Measurements from ENCODE around the gene ITIH4. TPM values are rescaled to one million over a fixed set of nuclear protein-coding genes. Genes with fewer than 3 reads are reported as not detected.

ITIH4 gene
- total and polyA plus RNA-seq, 2 of the 13 experiments (the other 11 are each of a cell fraction or from before 2014, with no cell fraction given), result 2.7 to 5.3 TPM

GRCh38 chr3:52819936-52820335 lies 10.5 kb downstream of the ITIH4 start:
- ATAC-seq (peak; percentile 49), FAIRE-seq (no peak), DNase-seq (ENCODE audit: low spot score) (no peak)
- Histone ChIP-seq H3K27me3 (ENCODE audit: control insufficient read depth in 1 of 2, insufficient read depth in 2 of 2, low read length in 2 of 2) (no peaks in the 10 kb centered on the region), H3K79me2 (ENCODE audit: insufficient read depth, low read length) (no peaks in the 10 kb centered on the region), H3K27ac (ENCODE audit: extremely low read length, insufficient read depth, low read length) (no peak overlapping the region), H4K20me1 (ENCODE audit: insufficient read depth, low read length) (no peaks in the 10 kb centered on the region), H3K4me3 (replicated peaks in 1 of 3; ENCODE audit: insufficient read depth in 1 of 3, low read depth in 2 of 3, low read length in 3 of 3) (no peak overlapping the region), H2AFZ (ENCODE audit: low read length) (no peak overlapping the region), H3K9me3 (ENCODE audit: low read length) (no peaks in the 10 kb centered on the region), H3K36me3 (replicated peaks in 1 of 2; ENCODE audit: control insufficient read depth in 1 of 2, insufficient read depth in 2 of 2, low read length in 2 of 2) (no peaks in the 10 kb centered on the region), H3K4me2 (ENCODE audit: low read depth, low read length) (no peak overlapping the region), H3K4me1 (ENCODE audit: insufficient read depth, low read length) (peaks cover 51% of the 10 kb centered on the region), H3K9ac (ENCODE audit: insufficient read depth, low read depth, low read length) (no peak overlapping the region)
- intact Hi-C loops (cut with micrococcal nuclease; ENCODE audit: unreplicated experiment) (loop anchor here (2.0 to 10.0 kb wide), 2 partner anchors 45 to 77 kb away; partner anchors contain the start of genes ITIH1 and NEK4), in situ Hi-C loops (cut with HindIII; ENCODE audit: extremely low pct_ligation_motif_present, low pct_unique_long_range_greater_than_20kb) (loop anchor here (5.0 kb wide), 1 partner anchor 73 kb away; no protein-coding TSS in a partner anchor)
- 71% methylated on average over 1 of the region's 2 CpGs for WGBS (ENCODE audit: low lambda C conversion rate)
- CTCF ChIA-PET (ENCODE audit: low intra/inter-chr PET ratio, low total read pairs), result interaction anchor here (1.7 kb wide), 1 partner anchor 77 kb away, joined by 13 read pairs; no protein-coding TSS in a partner anchor
- POLR2A ChIA-PET, result interaction anchor here (1.3 to 1.8 kb wide), 3 partner anchors 11 to 115 kb away, joined by 5 to 7 read pairs (median 7); partner anchors contain the start of genes GLT8D1 and SPCS1
- no TSS peak for BruUV-seq (replicated peaks)
- TF ChIP-seq SNAPC4 (CRISPR knock-in tag; IDR thresholded peaks at IDR 0.05) (no peak), SIX1 (CRISPR knock-in tag; IDR thresholded peaks at IDR 0.05; ENCODE audit: borderline replicate concordance) (peak; percentile 25; the same call in 1 of the 2 replicates), ATF7-NPFF (CRISPR knock-in tag; IDR thresholded peaks at IDR 0.05; ENCODE audit: low read depth) (no peak), ATF1 (CRISPR knock-in tag; IDR thresholded peaks at IDR 0.05) (no peak), ZFX (CRISPR knock-in tag; IDR thresholded peaks at IDR 0.05; ENCODE audit: low read depth) (peak; percentile 27; the same call in 1 of the 2 replicates), ZNF441 (CRISPR knock-in tag; IDR thresholded peaks at IDR 0.05; ENCODE audit: borderline replicate concordance) (no peak), STAG1 (CRISPR knock-in tag; IDR thresholded peaks at IDR 0.05) (peak; percentile 21; the same call in 1 of the 2 replicates), CTCF (CRISPR knock-in tag; IDR thresholded peaks at IDR 0.05) (peak; percentile 37), ZNF574 (CRISPR knock-in tag; IDR thresholded peaks at IDR 0.05) (0 out of 2 replicates have a peak, but pooled peaks have one; percentile 7), SMAD1 (CRISPR knock-in tag; IDR thresholded peaks at IDR 0.05; ENCODE audit: borderline replicate concordance, low read depth) (no peak), PHB2 (IDR thresholded peaks at IDR 0.05; ENCODE audit: partially characterized antibody) (no peak)
- TF ChIP-seq, protein P1, sequence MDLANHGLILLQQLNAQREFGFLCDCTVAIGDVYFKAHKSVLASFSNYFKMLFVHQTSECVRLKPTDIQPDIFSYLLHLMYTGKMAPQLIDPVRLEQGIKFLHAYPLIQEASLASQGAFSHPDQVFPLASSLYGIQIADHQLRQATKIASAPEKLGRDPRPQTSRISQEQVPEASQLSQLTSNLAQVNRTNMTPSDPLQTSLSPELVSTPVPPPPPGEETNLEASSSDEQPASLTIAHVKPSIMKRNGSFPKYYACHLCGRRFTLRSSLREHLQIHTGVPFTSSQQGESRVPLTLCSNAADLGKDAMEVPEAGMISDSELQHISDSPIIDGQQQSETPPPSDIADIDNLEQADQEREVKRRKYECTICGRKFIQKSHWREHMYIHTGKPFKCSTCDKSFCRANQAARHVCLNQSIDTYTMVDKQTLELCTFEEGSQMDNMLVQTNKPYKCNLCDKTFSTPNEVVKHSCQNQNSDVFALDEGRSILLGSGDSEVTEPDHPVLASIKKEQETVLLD (CRISPR knock-in tag; IDR thresholded peaks at IDR 0.05; ENCODE audit: low read depth), result no peak

Data from HepG2 (cell line).